Cardiac muscle cell (in vitro differentiated cells and primary cell): ENCODE measurements around the gene PTPRQ. TPM values are rescaled to one million over a fixed set of nuclear protein-coding genes. Genes with fewer than 3 reads are reported as not detected.
A peak's percentile ranks its signal among the peaks of the same experiment; 100 is the strongest.

Experiments
- DNase-seq, 2 donors: peaks; one replicate each; pipeline versions ENCODE4 v3.0.0 to v3.0.0-alpha.2; 2010 to 2017; ENCODE audit warnings: low read depth in 1 of 2, low spot score in 1 of 2
- H3K27ac ChIP-seq: fragments of 200-600 bp; sonication (generic); 2 replicates; pipeline ENCODE4 v1.5.1; 2016
- H3K27me3 ChIP-seq: fragments of 200-600 bp; sonication (generic); 2 replicates; pipeline ENCODE4 v1.6.0; 2016; ENCODE audit warnings: control low read depth
- H3K36me3 ChIP-seq: fragments of 200-600 bp; sonication (generic); 2 replicates; pipeline ENCODE4 v1.5.1; 2016; ENCODE audit warnings: control low read depth
- H3K4me1 ChIP-seq: fragments of 200-600 bp; sonication (generic); 2 replicates; pipeline ENCODE4 v1.8.1; 2017; ENCODE audit warnings: low read depth, mild to moderate bottlenecking, mixed run types
- H3K4me3 ChIP-seq: fragments of 200-600 bp; sonication (generic); 2 replicates; pipeline ENCODE4 v1.5.1; 2016; ENCODE audit warnings: mild to moderate bottlenecking
- H3K9me3 ChIP-seq: fragments of 200-600 bp; sonication (generic); 2 replicates; pipeline ENCODE4 v1.5.1; 2017; ENCODE audit warnings: low read depth, mild to moderate bottlenecking, control low read depth
- polyA plus RNA-seq: library from polyadenylated mRNA; unstranded; fragments of >200 nt; fragmentation: Nextera tagmentation; extraction: Ambion mirVana; gene quantifications from 2 replicates; pipeline ENCODE4 v1.2.1, GENCODE V29; 2016
- total RNA-seq: library from RNA; depleted of rRNA; stranded (reverse); fragments of >200 nt; gene quantifications from 2 replicates; pipeline ENCODE4 v1.2.3, GENCODE V29; 2016
- TF ChIP-seq, protein P1 (sequence below): IDR thresholded peaks from 2 replicates; pipeline ENCODE4 v1.5.1; 2012; ENCODE audit warnings: low read depth, mild to moderate bottlenecking, low read length

The PTPRQ gene
- total and polyA plus RNA-seq, 2 experiments from 2014 or later: 0.01 to 0.69 TPM

DNA sequence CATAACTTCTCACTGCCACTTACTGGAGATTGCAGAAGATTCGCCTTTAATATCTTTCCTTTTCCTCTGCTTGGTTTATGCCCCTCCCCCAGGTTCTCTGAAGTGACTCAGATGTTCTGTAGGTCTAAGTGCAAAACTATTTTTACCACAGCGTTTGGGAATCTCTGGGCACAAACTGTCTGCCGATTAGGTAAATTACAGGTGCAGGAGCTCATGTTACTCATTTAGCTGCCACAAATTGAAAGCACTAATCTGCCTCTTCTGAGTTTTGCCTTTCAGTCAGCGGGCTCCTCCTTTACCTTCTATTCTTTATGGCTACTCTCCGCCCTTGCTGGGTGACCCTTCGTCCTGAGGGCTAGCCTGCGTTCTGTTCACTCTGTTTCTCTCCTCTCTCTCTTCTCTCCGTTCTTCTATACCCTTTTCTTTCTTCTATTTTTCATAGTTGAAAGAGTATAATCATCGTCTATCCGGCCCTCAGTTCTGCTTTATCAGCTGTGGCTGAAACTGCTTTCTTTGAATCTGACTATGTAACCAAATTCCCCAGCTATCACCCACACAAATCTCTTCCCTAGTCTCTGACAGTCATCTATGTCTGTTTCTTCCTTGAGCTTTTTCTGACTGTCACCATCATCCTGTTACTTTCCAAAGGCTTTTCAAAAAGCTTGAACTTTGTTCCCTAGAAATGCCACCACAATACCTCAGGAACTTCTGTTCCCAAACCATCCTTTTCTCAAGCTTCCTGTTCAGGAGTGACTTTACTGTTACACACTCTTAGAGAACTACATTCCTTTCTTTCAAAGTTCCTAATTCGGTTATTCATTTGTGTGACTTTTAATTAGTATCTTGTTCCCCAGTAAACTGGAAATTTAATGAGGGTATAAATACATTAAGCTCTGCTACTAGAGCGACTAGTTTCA lies 259.1 kb downstream of the PTPRQ start:
- no peak overlapping the region for H3K4me3 ChIP-seq
- no peaks in the 10 kb centered on the region for H3K9me3 ChIP-seq
- peak; percentile 12 to 67 for DNase-seq
- H3K36me3 ChIP-seq: no peaks in the 10 kb centered on the region
- peaks cover 10% of the 10 kb centered on the region for H3K4me1 ChIP-seq
- peaks cover 45% of the 10 kb centered on the region for H3K27me3 ChIP-seq
- no peak overlapping the region for H3K27ac ChIP-seq
- TF ChIP-seq, protein P1, sequence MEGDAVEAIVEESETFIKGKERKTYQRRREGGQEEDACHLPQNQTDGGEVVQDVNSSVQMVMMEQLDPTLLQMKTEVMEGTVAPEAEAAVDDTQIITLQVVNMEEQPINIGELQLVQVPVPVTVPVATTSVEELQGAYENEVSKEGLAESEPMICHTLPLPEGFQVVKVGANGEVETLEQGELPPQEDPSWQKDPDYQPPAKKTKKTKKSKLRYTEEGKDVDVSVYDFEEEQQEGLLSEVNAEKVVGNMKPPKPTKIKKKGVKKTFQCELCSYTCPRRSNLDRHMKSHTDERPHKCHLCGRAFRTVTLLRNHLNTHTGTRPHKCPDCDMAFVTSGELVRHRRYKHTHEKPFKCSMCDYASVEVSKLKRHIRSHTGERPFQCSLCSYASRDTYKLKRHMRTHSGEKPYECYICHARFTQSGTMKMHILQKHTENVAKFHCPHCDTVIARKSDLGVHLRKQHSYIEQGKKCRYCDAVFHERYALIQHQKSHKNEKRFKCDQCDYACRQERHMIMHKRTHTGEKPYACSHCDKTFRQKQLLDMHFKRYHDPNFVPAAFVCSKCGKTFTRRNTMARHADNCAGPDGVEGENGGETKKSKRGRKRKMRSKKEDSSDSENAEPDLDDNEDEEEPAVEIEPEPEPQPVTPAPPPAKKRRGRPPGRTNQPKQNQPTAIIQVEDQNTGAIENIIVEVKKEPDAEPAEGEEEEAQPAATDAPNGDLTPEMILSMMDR: no peak

DNA sequence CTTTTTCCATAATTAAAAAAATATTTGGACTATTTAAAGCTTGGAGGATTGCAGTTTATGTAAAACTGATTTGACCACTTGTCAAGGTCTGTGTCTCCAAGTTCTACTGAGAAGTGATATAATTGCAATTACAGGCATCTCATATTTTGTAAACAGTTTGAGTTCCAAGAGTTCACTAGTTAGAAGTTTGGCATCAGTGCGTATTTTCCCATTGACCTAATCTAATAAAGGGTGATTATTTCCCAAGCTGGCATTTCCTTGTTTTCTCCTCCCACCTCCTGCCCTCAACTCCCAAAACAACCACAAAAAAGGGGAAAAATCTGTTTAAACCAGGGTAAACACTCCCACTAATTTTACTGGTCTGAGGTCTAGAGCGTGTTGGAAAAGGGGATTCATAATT lies 260.4 kb downstream of the PTPRQ start:
- H3K27me3 ChIP-seq: peaks cover 51% of the 10 kb centered on the region
- H3K4me1 ChIP-seq: peaks cover 10% of the 10 kb centered on the region
- no peaks in the 10 kb centered on the region for H3K36me3 ChIP-seq
- H3K27ac ChIP-seq: no peak overlapping the region
- DNase-seq: no peak
- H3K4me3 ChIP-seq: no peak overlapping the region
- TF ChIP-seq, protein P1: no peak
- H3K9me3 ChIP-seq: no peaks in the 10 kb centered on the region

DNA sequence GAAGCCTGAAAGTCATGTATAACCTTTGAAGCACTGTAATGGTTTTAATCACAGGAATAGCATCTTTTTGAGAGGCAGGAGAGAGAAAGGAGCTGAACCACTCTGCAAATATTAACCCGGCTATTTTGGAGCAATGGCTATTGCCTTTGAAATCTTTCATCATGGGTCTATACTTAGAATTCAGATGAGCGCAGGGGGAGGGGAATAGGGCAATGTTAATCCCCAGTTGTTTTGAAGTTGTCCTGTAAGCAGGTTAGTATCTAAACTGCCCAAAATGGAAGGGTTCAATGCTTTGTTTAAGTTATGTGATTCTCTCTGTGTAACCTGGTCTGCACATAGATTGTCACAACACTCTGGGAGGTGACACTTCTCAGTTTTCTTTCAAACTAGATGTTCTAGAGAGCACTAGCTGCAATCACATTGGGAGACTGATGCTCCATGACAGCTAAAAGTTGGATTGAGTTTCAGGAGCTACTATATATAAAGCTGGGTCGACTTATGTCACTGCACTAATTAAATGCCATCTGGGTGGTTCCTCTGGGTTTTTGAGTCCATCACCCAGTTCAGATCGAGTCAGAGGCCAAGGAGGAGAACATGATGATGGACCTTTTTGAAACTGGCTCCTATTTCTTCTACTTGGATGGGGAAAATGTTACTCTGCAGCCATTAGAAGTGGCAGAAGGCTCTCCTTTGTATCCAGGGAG lies 263.2 kb downstream of the PTPRQ start, which contains the start of gene MYF6:
Gene MYF6 (plus strand): TSS at position 509 of the 704 bp plus-strand sequence. CDS start 86 bp downstream, at position 595.
- Histone ChIP-seq H3K27me3 (peaks cover 73% of the 10 kb centered on the region), H3K27ac (no peak within 1 kb of the TSS), H3K36me3 (no peaks in the 10 kb centered on the region), H3K4me1 (peaks cover 10% of the 10 kb centered on the region), H3K4me3 (peak within 1 kb of the TSS; percentile 26), H3K9me3 (no peaks in the 10 kb centered on the region)
- DNase-seq: no peak
- TF ChIP-seq, protein P1: no peak

DNA sequence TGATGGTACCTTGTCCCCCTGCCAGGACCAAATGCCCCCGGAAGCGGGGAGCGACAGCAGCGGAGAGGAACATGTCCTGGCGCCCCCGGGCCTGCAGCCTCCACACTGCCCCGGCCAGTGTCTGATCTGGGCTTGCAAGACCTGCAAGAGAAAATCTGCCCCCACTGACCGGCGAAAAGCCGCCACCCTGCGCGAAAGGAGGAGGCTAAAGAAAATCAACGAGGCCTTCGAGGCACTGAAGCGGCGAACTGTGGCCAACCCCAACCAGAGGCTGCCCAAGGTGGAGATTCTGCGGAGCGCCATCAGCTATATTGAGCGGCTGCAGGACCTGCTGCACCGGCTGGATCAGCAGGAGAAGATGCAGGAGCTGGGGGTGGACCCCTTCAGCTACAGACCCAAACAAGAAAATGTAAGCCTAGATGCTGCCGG lies 263.8 kb downstream of the PTPRQ start:
- Histone ChIP-seq H3K4me3 (peak overlapping the region; percentile 26), H3K4me1 (peaks cover 6% of the 10 kb centered on the region), H3K9me3 (no peaks in the 10 kb centered on the region), H3K36me3 (no peaks in the 10 kb centered on the region), H3K27ac (no peak overlapping the region), H3K27me3 (peaks cover 73% of the 10 kb centered on the region)
- no peak for DNase-seq
- TF ChIP-seq, protein P1: no peak

DNA sequence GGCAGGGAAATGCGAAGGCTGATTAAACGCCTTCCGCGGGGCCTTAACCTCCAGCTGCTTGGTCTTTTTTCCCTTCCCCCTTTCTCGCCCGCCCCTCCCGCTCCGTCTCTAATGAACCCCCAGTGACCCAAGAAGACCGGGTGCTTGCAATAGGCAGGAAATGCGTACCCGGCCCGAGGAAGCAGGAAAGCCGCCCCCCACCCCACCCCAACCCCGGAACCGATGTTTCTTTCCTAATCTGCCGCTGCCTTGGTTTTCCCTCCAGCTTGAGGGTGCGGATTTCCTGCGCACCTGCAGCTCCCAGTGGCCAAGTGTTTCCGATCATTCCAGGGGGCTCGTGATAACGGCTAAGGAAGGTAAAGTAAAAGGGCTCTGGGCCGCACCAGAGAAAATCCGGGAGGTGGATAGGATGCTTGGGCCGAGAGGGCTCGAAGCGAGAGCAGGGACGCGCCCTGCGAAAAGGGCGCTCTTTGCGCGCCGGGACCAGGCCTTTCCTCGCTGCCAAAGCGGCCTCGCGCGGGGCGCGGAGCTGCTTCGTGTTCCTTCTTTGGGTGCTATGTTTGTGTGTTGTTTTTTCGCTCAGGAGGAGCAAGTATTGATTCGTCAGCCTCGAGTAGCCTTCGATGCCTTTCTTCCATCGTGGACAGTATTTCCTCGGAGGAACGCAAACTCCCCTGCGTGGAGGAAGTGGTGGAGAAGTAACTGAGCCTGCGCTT lies 264.4 kb downstream of the PTPRQ start:
- TF ChIP-seq, protein P1: no peak
- Histone ChIP-seq H3K9me3 (no peaks in the 10 kb centered on the region), H3K36me3 (no peaks in the 10 kb centered on the region), H3K27ac (no peak overlapping the region), H3K27me3 (peaks cover 73% of the 10 kb centered on the region), H3K4me3 (peak overlapping the region; percentile 26), H3K4me1 (no peaks in the 10 kb centered on the region)
- DNase-seq: peak; percentile 32 to 34
